Fibroblast of villous mesenchyme (primary cell): ENCODE results near the gene ATF7. TPM values are rescaled to one million over a fixed set of nuclear protein-coding genes. Genes with fewer than 3 reads are reported as not detected.
A peak's percentile ranks its signal among the peaks of the same experiment; 100 is the strongest.

Experiments
- DNase-seq: peaks from one replicate; pipeline ENCODE4 v3.0.0-alpha.2; 2010; ENCODE audit warnings: low read depth
- H3K4me3 ChIP-seq: 2 replicates; pipeline ENCODE4 v1.5.1; 2011; ENCODE audit warnings: low read depth, mild to moderate bottlenecking, low read length
- total RNA-seq: library from RNA; depleted of rRNA; stranded (reverse); fragments of >200 nt; gene quantifications from 2 replicates; pipeline ENCODE4 v1.2.3, GENCODE V29; 2012
- TF ChIP-seq, protein P1 (sequence below): IDR thresholded peaks from 2 replicates; pipeline ENCODE4 v1.5.1; 2012; ENCODE audit warnings: low read depth, mild to moderate bottlenecking, low read length; ENCODE audit not compliant: insufficient read depth

The ATF7 gene
- total RNA-seq, 1 donor = 14.7 TPM

- H3K4me3 ChIP-seq = no peak overlapping the region
- TF ChIP-seq, protein P1, sequence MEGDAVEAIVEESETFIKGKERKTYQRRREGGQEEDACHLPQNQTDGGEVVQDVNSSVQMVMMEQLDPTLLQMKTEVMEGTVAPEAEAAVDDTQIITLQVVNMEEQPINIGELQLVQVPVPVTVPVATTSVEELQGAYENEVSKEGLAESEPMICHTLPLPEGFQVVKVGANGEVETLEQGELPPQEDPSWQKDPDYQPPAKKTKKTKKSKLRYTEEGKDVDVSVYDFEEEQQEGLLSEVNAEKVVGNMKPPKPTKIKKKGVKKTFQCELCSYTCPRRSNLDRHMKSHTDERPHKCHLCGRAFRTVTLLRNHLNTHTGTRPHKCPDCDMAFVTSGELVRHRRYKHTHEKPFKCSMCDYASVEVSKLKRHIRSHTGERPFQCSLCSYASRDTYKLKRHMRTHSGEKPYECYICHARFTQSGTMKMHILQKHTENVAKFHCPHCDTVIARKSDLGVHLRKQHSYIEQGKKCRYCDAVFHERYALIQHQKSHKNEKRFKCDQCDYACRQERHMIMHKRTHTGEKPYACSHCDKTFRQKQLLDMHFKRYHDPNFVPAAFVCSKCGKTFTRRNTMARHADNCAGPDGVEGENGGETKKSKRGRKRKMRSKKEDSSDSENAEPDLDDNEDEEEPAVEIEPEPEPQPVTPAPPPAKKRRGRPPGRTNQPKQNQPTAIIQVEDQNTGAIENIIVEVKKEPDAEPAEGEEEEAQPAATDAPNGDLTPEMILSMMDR = no peak
- peak; percentile 34 for DNase-seq
These were observed 61.2 kb downstream of the ATF7 start for GRCh38 chr12:53564941-53565340.

- no peak overlapping the region for H3K4me3 ChIP-seq
- TF ChIP-seq, protein P1 = no peak
- no peak for DNase-seq
These were observed 61.9 kb downstream of the ATF7 start for GRCh38 chr12:53564278-53564677.

DNA sequence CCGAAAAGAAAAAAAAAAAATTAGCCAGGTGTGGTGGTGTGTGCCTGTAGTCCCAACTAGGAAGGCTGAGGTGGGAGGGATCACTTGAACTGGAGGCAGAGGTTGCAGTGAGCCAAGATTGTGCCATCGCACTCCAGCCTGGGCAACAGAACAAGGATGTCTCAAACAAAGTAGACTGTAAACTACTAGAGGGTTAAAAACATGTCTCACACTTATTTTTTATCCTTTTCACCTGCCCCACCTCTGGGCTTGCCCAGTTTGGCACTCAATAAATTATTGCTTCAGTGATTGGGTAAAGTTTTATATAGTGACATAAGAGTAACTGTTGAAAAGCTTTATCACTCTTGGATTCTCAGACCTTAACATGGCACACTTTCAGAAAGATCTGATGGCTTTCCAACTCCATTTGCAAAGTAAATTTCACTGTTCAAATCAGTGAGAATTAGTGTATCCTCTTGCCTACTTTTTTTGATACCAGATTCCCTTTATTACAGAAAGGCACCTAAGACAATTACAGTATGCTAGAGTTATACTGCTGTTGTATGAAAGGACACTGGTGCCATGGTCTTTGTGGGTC, 62.6 kb downstream of the ATF7 start:
- no peak overlapping the region for H3K4me3 ChIP-seq
- no peak for DNase-seq
- TF ChIP-seq, protein P1 = no peak

DNA sequence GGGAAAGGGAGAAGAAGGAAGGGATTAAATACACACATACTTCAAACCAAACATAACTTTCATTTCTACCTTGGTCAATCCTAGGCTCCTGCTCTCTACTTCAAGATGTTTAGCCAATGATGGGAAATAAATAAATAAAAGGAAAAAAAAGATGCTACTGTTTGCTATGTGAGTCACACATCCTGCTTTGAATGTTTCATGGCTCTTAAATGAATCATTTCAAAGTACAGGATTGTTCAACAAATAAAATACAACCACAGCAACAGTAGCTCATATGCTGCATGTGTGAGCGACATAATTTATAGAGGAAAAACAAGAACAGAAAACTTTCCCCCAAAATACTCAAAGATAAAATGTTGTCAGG, 64.6 kb downstream of the ATF7 start:
- H3K4me3 ChIP-seq = no peak overlapping the region
- TF ChIP-seq, protein P1 = no peak
- peak; percentile 88 for DNase-seq

DNA sequence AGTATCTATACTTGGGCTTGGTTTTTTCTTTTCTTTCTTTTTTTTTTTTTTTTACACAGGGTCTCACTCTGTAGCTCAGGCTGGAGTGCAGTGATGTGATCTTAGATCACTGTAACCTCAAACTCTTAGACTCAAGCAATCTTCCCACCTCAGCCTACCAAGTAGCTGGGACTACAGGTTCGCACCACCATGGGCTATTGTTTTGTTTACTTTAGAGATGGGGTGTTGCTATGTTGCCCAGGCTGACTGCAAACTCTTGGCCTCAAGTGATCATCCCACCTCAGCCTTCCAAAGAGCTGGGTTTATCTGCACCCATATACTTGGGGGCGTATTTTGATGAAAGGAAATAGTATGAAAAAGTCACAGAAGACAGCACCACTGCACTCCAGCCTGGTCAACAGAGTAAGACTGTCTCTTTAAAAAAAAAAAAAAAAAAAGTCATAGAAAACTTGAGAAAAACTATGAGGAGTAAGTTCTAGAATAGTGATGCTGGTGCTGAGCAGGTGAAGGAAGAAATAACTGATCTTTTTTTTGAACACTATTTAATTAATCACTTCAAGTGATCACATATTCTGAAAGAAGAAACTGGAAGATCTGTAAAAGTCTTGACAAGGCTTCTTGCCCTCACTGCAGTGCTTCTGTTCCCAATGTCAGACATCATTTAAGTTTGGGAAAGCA, 65.1 kb downstream of the ATF7 start:
- TF ChIP-seq, protein P1 = no peak
- no peak overlapping the region for H3K4me3 ChIP-seq
- no peak for DNase-seq

DNA sequence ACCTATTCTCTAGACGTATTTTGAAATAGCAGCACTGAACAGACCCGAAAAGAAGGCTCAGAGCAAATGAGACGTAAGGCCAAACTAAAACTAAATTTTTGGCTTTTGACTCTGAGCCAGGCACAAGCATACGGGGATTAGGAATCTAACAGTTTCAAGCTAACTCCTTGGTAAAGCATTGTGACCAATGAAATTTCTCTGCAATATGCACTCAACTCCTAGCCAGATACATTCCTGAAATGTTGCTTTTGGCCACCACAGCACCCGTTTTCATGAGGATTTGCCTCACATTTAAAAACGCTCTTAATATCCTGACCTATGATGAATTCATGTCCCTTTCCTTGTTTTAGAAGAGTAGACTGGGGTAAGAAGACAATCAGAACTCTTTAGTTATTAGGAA, 65.8 kb downstream of the ATF7 start:
- DNase-seq = peak; percentile 53
- H3K4me3 ChIP-seq = no peak overlapping the region
- TF ChIP-seq, protein P1 = no peak

- DNase-seq = no peak
These were observed 67.6 kb downstream of the ATF7 start for GRCh38 chr12:53558631-53559030.

More at GRCh38 chr12:53558631-53559030, 67.6 kb downstream of the ATF7 start:
- TF ChIP-seq, protein P1 = no peak
- H3K4me3 ChIP-seq = no peak overlapping the region
